Activated T-cell treated with anti-CD3 and anti-CD28 coated beads for 4 hours (primary cell): ENCODE data around the gene BAHCC1.

Experiments
- DNase-seq: peaks from one replicate; pipeline ENCODE4 v3.0.0-alpha.2; 2020

The BAHCC1 gene

DNA sequence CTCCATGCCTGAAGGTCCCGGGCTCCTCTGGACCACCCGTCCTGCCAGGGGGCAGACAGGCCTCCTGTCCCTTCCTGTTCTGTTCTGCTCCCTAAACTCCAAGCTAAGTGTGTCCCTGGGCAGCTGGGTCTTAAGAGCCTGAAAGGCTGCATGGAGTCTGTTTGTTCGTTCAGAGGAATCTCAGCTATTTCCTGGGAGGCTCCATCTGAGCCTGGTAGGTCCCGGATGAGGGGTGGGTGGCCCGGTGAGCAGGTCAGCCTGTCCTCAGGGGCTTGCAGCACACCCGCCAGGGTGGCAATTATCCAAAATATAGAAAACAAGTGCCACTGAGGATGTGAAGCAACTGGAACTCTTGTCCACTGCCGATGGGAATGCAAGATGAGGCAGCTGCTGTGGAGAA, 104.8 kb downstream of the BAHCC1 start:
- no peak for DNase-seq

DNA sequence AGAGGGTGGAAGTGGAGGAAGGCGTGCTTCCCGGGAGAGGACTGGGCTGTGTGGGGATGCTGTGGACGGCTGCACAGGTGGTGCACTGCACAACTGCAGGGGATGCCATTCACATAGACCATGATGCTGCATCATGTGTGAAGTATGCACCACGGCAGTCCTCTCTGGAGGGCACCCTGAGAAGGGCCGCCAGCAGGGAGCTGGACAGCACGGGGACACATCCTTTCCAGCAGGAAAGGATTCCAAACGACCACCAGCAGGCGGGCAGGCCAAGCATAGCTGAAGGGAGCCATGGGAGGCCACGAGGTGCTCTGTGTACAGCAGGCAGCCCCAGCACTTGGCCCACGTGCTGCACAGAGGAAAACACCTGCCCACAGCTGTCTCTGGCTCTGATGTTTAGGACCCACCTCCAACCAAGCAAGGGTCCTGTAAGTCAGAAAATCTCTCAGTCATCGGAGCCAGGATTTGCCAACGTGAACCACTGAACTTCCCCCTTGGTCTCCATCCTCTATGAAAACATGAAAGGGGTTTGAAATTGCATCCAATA, 107.3 kb downstream of the BAHCC1 start:
- no peak for DNase-seq

DNA sequence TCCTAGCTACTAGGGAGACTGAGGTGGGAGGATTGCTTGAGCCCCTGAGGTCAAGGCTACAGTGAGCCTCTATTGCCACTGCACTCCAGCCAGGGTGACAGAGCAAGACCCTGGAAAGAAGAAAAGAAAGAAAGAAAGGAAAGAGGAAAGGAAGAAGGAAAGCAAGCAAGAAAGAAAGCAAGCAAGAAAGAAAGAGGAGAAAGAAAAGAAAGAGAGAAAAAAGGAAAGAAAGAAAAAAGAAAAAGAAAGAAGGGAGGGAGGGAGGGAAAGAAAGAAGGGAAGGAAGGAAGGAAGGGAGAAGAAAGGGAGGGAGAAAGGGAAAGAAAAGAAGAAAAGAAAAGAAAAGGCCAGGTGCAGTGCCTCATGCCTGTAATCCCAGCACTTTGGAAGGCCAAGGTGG, 108.4 kb downstream of the BAHCC1 start:
- DNase-seq, result no peak

DNA sequence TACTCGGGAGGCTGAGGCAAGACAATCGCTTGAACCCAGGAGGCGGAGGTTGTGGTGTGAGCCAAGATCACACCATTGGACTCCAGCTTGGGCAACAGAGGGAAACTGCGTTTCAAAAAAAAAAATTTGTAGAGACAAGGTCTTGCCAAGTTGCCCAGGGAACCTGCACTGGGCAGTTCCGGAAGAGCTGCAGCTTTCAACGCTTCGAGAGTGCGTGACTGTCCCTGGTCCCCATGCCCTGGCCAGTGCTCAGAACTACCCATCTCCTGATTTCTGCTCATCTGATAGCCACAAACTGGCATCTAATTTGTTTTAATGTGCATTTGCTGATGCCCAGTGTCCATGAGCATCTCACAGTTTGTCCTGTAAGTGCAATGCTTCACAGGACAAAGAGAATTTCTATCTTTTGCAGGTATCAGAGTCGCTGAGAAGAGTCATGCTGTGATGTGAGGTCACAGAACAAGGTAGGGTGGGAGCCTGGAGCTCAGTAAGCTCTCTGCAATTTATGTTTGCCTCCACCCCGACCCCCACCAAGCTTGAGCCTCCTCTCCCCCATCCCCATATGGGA, 113.5 kb downstream of the BAHCC1 start:
- no peak for DNase-seq

DNA sequence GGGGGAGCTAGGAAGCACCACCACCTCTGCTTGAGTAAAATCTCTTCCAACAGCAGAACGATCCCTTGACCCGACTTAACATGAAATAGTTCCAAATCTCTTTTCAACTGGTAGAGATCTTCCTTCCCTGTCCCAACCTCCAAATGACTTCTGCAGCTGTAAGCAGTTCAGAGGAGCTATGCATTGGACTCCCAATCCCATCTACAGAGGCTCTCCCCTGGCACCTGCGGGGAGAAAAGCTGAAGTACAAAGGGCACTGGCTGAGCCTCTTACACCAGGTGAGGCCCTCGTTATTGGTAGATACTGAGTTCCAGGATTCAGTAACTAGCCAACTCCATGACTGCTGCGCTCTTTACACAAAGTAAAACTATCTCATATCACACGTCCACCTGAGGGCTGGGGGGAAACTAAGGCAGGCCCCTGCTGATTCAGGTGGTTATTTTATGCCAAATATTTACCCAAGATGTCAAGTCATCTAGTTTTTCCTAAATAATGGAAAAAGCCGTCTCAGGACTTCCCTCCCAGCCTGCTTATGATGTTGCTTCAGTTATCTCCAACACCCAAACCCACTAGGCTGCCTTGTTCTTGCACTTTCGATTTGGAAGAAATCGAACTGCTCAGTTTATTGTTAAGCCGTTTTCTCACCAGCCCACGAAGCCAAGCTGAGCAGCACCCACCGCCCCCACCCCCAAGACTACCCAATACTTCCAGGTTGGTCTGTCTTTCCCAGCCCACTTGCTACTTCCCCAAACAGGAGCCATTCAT, 114.1 kb downstream of the BAHCC1 start:
- DNase-seq, result no peak

DNA sequence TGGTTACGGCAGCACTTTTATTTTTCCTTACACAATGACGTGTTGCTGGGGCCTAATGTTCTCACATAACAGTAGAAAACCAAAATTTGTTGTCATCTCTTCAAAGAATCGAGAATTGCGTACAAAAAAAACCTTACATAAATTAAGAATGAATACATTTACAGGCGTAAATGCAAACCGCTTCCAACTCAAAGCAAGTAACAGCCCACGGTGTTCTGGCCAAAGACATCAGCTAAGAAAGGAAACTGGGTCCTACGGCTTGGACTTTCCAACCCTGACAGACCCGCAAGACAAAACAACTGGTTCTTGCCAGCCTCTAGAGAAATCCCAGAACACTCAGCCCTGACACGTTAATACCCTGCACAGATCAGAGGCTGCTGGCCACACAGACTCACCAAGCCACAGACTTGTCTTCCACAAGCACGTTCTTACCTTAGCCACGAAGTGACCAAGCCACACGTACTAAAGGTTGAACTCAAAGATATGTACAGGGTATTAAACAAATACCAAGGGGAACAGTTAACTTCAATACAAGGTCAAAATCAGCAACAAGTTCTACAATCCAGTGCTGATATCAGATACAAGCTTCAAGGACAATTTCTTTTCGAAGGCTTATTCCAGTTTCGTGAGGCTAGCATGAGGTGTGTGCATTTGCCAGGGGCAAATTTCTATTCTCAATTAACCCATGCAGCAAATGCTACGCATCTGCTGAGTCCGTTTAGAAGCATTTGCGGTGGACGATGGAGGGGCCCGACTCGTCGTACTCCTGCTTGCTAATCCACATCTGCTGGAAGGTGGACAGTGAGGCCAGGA, 114.9 kb downstream of the BAHCC1 start:
- DNase-seq, result no peak

DNA sequence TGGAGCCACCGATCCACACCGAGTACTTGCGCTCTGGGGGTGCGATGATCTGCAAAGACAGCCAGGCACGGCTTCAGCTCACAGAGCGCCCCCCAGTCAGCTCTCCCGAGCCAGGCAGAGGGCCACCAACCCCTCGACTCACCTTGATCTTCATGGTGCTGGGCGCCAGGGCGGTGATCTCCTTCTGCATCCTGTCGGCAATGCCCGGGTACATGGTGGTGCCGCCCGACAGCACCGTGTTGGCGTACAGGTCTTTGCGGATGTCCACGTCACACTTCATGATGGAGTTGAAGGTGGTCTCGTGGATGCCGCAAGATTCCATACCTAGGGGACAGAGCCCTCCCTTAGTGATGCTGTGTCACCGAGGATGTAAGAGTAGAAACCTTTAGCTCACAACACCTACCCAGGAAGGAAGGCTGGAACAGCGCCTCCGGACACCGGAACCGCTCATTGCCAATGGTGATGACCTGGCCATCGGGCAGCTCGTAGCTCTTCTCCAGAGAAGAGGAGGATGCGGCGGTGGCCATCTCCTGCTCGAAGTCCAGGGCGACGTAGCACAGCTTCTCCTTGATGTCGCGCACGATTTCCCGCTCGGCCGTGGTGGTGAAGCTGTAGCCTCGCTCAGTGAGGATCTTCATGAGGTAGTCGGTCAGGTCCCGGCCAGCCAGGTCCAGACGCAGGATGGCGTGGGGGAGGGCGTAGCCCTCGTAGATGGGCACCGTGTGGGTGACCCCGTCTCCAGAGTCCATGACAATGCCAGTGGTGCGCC, 115.7 kb downstream of the BAHCC1 start:
- no peak for DNase-seq

DNA sequence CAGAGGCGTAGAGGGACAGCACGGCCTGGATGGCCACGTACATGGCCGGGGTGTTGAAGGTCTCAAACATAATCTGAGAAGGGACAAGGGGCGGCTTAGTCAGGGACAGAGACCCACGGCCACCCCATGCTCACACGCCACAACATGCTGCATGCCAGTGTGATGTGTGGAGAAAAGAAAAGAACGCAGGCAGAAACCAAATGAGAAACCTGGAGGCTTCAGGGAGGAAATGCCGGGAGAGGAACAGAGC, 116.2 kb downstream of the BAHCC1 start:
- no peak for DNase-seq

DNA sequence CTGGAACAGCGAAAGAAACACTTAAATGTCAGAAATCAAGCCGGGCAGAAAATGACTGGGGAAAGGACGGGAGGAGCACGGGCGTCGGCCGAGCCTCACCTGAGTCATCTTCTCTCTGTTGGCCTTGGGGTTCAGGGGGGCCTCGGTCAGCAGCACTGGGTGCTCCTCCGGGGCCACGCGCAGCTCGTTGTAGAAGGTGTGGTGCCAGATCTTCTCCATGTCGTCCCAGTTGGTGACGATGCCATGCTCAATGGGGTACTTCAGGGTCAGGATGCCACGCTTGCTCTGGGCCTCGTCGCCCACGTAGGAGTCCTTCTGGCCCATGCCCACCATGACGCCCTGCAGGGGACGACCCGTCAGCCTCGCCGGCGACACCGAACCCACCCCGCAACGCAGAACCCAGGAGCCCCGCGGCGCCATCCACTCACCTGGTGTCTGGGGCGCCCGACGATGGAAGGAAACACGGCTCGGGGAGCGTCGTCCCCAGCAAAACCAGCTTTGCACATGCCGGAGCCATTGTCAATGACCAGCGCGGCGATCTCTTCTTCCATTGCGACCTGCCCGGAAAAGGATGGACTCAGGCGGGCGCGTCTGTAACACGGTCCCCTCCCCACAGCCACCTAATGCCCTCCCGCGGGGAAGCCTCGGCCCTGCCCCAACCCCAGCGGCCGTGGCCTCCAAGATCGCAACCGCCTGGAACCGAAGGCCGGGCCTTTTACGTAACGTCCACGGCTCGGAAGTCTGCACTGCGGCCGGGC, 116.7 kb downstream of the BAHCC1 start:
- no peak for DNase-seq

DNA sequence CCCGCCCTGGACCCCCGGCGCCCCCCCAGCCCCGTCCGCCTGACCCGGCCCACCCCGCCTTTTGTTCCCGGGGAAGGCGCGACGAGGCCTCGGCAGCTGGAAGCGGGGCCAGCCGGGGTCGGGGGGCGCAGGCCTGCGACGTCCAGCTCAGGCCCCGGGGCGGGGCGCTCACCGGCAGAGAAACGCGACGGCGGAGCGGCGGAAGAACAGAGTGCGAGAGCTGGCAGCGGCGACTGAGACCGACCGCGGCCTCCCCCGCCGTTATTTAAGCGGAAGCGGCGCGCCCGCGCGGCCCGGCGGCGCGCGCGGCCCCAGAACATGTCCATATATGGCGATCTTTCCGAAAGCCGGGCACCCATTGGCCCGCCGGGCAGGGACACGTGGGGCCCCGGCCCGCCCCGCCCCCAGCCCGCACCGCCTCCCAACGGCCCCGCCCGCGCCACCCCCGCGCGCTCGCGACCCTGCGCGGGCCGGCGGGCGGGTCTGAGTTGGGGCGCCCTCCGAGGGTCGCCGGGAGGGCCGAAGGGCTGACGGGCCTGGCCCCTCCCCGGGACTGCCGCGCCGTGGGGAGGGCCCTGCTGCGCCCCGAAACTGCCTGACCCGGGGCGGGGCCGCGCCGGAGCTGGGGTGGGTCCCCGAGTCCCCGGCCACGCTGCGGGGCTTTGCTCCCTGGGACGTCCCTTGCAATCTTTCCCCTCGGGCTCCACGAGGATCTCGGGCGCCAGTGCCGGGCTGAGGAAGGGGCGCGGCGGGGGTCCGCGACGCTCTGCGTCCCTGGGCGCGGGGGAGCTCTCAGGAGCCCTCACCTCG, 117.5 kb downstream of the BAHCC1 start, which contains the start of gene ACTG1:
TSS of gene ACTG1 (minus strand) at position 238 of the 810 bp plus-strand sequence. CDS start 445 bp downstream, outside the sequence.
- DNase-seq, result peak; percentile 83

DNA sequence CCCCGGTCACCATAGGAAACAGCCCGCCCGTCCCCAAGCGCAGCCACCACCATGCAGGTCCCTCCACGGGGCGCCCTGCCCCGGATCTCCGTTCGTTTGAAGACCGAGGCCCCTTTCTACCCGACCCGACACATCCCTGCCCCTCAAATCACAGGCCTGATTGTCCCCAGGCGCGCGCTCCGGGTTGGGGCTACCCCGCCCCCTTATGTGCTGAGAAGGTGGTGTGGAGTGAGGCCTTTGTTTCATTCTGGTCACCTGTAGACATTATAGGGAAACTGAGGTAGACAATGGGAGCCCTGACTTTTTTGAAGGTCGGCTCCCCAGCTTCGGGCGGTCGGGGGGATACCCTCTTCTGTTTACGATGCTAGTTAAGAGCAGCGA, 118.1 kb downstream of the BAHCC1 start:
- DNase-seq, result peak; percentile 48

DNA sequence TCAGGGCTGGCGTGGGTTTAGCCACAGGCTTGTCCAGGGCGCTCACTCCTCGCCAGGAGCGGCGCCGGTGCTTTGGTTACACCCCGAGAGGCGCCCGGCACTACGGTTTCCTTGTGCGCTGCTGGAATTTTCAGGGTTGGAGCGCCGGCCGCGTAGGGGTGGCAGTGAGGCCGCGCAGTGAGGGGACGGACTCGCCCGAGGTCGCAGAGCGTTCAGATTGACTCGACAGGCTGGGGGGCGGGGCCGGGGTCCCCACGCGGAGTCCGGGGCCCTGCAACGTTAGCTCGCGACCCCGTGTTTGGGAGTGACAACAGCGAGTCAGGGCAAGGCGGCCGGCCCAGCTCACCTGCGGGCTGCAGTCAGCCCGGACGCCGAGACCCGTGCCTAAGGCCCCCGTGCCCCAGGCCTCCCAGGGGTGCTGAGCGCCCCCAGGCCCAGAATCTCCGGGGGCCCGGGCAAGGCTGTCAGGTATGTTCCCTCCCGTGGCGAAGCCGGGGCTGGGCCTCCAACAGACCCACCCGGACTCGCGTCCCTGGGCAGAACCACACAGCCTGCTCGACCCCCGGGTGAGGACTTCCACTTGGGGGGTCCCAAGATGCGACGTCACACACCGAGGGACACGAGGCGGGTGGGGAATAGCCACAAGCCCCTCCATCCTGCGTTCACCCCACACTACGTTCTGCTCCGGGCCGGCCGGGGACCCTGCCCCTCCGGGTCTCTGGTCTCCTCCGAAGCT, 118.7 kb downstream of the BAHCC1 start:
- DNase-seq, result no peak

DNA sequence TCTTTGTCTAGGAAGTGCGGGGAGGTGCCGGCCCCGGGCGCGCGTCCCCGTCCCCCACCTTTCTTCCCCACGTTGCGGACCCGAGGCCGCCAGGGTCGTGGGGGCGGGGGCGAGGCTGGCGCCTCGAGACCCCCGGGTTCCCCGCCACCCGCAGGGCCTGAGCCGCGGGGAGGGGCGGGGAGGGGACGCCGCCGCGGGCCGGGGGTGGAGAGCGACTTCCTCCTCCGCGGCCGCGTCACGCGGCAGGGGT, 119.2 kb downstream of the BAHCC1 start:
- DNase-seq, result no peak

DNA sequence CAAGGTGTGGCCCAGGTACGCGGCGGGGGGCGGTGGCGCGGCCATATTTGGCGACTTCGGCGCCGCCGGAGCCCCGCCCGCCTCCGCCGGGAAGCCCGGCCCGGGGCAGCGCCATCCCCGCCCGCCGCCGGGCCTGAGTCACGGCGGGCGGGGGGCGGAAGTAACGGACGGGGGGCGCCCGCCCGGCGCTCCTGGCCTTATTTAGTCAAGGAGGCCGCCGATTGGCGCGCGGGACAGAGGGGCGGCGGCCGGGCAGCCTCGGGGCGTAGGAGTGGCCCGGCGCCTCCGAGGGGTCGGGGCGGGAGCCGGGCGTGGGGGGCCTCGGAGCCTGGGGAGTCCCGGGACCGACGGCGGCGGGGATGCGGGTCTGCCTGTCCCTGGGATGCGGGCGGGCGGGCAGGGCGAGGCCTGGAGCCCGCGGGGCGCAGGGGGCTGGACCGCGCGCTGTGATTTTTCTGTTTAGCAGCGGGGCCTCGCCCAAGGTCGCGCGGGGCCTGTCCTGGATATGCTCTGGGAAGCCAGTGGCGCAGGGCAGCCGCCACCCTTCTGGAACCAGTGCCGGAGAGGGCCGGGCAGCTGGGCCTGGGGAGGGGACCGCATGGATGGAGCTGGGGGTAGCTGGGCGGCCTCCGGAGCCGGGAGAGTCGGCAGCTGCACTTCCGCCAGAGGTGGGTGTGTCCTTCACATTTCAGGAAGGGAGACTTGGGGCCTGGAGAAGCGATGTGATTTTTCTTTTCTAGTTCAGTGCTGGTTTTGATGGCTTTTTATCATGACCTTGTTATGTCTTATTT, 119.7 kb downstream of the BAHCC1 start:
- DNase-seq, result peak; percentile 60

DNA sequence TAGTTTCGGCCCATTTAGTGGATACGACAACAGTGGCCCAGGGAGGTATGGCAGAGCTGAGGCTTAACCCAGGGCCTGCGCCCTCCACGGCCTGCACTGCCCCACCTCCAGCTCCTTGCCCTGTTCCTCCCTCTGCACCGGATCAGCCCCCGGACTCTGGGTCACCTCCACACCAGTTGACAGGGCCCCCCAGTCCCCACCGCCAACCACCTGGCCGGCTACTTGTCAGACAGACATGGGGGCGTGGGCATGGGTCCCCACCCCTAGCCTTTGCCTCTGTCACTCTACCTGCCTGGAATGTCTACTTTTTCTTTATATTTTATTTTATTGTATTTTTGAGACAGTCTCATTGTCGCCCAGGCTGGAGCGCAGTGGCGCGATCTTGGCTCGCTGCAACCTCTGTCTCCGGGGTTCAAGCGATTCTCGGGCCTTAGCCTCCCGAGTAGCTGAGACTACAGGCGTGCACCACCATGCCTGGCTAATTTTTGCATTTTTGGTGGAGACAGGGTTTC, 120.3 kb downstream of the BAHCC1 start:
- DNase-seq, result no peak
